Endothelial cell of umbilical vein (primary cell): Measurements from ENCODE around the gene DIDO1. TPM values are rescaled to one million over a fixed set of nuclear protein-coding genes. Genes with fewer than 3 reads are reported as not detected.

Experiments
- BruUV-seq: library from RNA; stranded (reverse); fragments of 400-500 nt; replicated peaks from 2 replicates; lab custom pipeline; 2021; lab: Mats Ljungman, UMichigan
- CTCF ChIA-PET: fragments of 300-600, 350-600 bp; sonication (Branson Sonifier 250); formaldehyde crosslinking; loops from one replicate; lab custom pipeline; 2021; ENCODE audit warnings: antibody characterized with exemption, inconsistent platforms; lab: Charles Lee
- POLR2A ChIA-PET: fragments of 300-600, 350-600 bp; sonication (Branson Sonifier 250); formaldehyde crosslinking; loops from one replicate; lab custom pipeline; 2021; ENCODE audit warnings: antibody characterized with exemption, inconsistent platforms; lab: Charles Lee
- DNase-seq: peaks from one replicate; pipeline ENCODE4 v3.0.0-alpha.2; 2011; ENCODE audit warnings: low read depth, low spot score
- FAIRE-seq: peaks from 2 replicates; lab custom pipeline; 2011; peaks lifted over from hg19 to GRCh38; lab: Jason Lieb, UNC
- H2AFZ ChIP-seq: 2 replicates; pipeline ENCODE4 v1.6.0; 2012; ENCODE audit warnings: low read depth, low read length, control low read depth, inconsistent platforms
- H3K27ac ChIP-seq: 2 replicates; pipeline ENCODE4 v1.5.1; 2011; ENCODE audit warnings: low read depth, mild to moderate bottlenecking, control low read depth, low read length, moderate library complexity; ENCODE audit not compliant: insufficient read depth
- H3K27me3 ChIP-seq, 2 experiments: 2 replicates each; pipeline versions ENCODE4 v1.6.0 to v1.6.1; 2011; ENCODE audit warnings: low read length in 2 of 2, mixed read lengths in 1 of 2; ENCODE audit not compliant: control insufficient read depth in 2 of 2, insufficient read depth in 2 of 2
- H3K36me3 ChIP-seq, 2 experiments: 2 replicates in 1 of 2; 3 replicates in 1 of 2; pipeline ENCODE4 v1.5.1; 2011; ENCODE audit warnings: low read length in 2 of 2, mild to moderate bottlenecking in 1 of 2, moderate library complexity in 1 of 2; ENCODE audit not compliant: control insufficient read depth in 2 of 2, insufficient read depth in 2 of 2; ENCODE audit errors: extremely low read depth in 1 of 2
- H3K4me1 ChIP-seq: 3 replicates; pipeline ENCODE4 v1.5.1; 2011; ENCODE audit warnings: mild to moderate bottlenecking, low read length; ENCODE audit not compliant: control insufficient read depth, insufficient read depth; ENCODE audit errors: extremely low read depth
- H3K4me2 ChIP-seq: 2 replicates; pipeline ENCODE4 v1.6.1; 2011; ENCODE audit warnings: low read length, control low read depth, mixed read lengths; ENCODE audit not compliant: insufficient read depth
- H3K4me3 ChIP-seq, 3 experiments: fragments of 200-600 bp in 1 of 3; sonication (generic), shearing (Covaris generic) in 1 of 3; replicated peaks in 1 of 3; 2 replicates each; pipeline ENCODE4 v1.5.1; 2011 to 2016; ENCODE audit warnings: control low read depth in 3 of 3, low read length in 3 of 3, mild to moderate bottlenecking in 2 of 3, inconsistent platforms in 1 of 3, low read depth in 1 of 3, moderate library complexity in 1 of 3; ENCODE audit not compliant: insufficient read depth in 1 of 3
- H3K79me2 ChIP-seq: 2 replicates; pipeline ENCODE4 v1.6.0; 2012; ENCODE audit warnings: low read length, inconsistent platforms; ENCODE audit not compliant: control insufficient read depth, insufficient read depth
- H3K9ac ChIP-seq: replicated peaks from 2 replicates; pipeline ENCODE3; 2011; ENCODE audit warnings: low read length, control low read depth; ENCODE audit not compliant: insufficient read depth; ENCODE audit errors: extremely low read depth
- H3K9me1 ChIP-seq: replicated peaks from 3 replicates; pipeline ENCODE4 v1.6.0; 2011; ENCODE audit warnings: mild to moderate bottlenecking, low read length; ENCODE audit not compliant: control insufficient read depth, insufficient read depth; ENCODE audit errors: extremely low read depth
- H3K9me3 ChIP-seq: replicated peaks from 2 replicates; pipeline ENCODE4 v1.5.1; 2012; ENCODE audit warnings: low read length, inconsistent platforms; ENCODE audit not compliant: control insufficient read depth, insufficient read depth
- H4K20me1 ChIP-seq: replicated peaks from 2 replicates; pipeline ENCODE3; 2011; ENCODE audit warnings: mild to moderate bottlenecking, low read length; ENCODE audit not compliant: control insufficient read depth, insufficient read depth; ENCODE audit errors: extremely low read depth
- CTCF ChIP-seq, 2 donors: IDR thresholded peaks; 1 replicate in 1 of 2; 2 replicates in 1 of 2; pipeline ENCODE4 v1.5.1; 2011; ENCODE audit warnings: low read length in 2 of 2, mild to moderate bottlenecking in 2 of 2, moderate library complexity in 2 of 2, control low read depth in 1 of 2, inconsistent platforms in 1 of 2, low read depth in 1 of 2; ENCODE audit not compliant: insufficient read depth in 1 of 2; ENCODE audit errors: extremely low read depth in 1 of 2
- EZH2 ChIP-seq: IDR thresholded peaks from 2 replicates; pipeline ENCODE4 v1.6.1; 2012; ENCODE audit warnings: borderline replicate concordance, low read depth, mild to moderate bottlenecking, moderate library complexity, low read length, inconsistent platforms; ENCODE audit not compliant: severe bottlenecking
- FOS ChIP-seq: IDR thresholded peaks from 2 replicates; pipeline ENCODE4 v1.6.1; 2011; ENCODE audit warnings: mild to moderate bottlenecking, low read length, moderate library complexity, borderline replicate concordance; ENCODE audit not compliant: insufficient read depth
- GATA2 ChIP-seq: IDR thresholded peaks from 2 replicates; pipeline ENCODE4 v1.7.0; 2011; ENCODE audit warnings: low read depth, mild to moderate bottlenecking, moderate library complexity, mixed read lengths, low read length; ENCODE audit not compliant: insufficient read length, insufficient read depth
- JUN ChIP-seq: IDR thresholded peaks from 2 replicates; pipeline ENCODE4 v1.6.1; 2011; ENCODE audit warnings: borderline replicate concordance, low read depth; ENCODE audit not compliant: insufficient read length, insufficient read depth
- MAX ChIP-seq: IDR thresholded peaks from 2 replicates; pipeline ENCODE4 v1.6.1; 2011; ENCODE audit not compliant: insufficient read depth, insufficient read length
- MYC ChIP-seq: IDR thresholded peaks from one replicate; pipeline ENCODE4 v1.6.1; 2011; ENCODE audit warnings: mild to moderate bottlenecking, low read depth, low read length
- POLR2A ChIP-seq: IDR thresholded peaks from 2 replicates; pipeline ENCODE4 v1.6.1; 2012; ENCODE audit warnings: low read depth, mild to moderate bottlenecking, control low read depth, low read length
- POLR2AphosphoS5 ChIP-seq: IDR thresholded peaks from 2 replicates; pipeline ENCODE4 v1.6.1; 2012; ENCODE audit warnings: low read depth, mild to moderate bottlenecking, control low read depth, low read length, moderate library complexity; ENCODE audit not compliant: insufficient read depth
- dilution Hi-C: fragments of 300-500 bp; cut with MboI; formaldehyde crosslinking; loops from one replicate; pipeline ENCODE4 v1.15.0; 2019; ENCODE audit warnings: low sequenced_read_pairs; ENCODE audit not compliant: extremely low pct_ligation_motif_present
- intact Hi-C: fragments of 100-400 bp; cut with micrococcal nuclease; formaldehyde crosslinking; loops from one replicate; pipeline ENCODE4 v1.10.0; 2022
- polyA plus RNA-seq, 4 experiments: library from polyadenylated mRNA; depleted of rRNA in 3 of 4; stranded (reverse) in 3 of 4; unstranded in 1 of 4; fragments of >200 nt; gene quantifications; 2 replicates each; pipeline versions ENCODE4 v1.2.1 to v1.2.3, GENCODE V29; 2011 to 2012; ENCODE audit warnings: missing spikeins in 1 of 4
- total RNA-seq: library from RNA; stranded (reverse); gene quantifications from 2 replicates; pipeline ENCODE4 v1.2.3, GENCODE V29; 2021

The DIDO1 gene
- total and polyA plus RNA-seq, 2 donors (not counting 3 experiments of a cell fraction or from before 2014, with no cell fraction given), result 22.1 to 51.2 TPM

GRCh38 chr20:62947532-62948300, 21.4 kb upstream of the DIDO1 start:
- ChIA-PET CTCF (interaction anchor here (0.6 to 1.6 kb wide), 4 partner anchors 9 to 568 kb away, joined by 3 to 6 read pairs (median 4); partner anchors contain the start of gene GID8), POLR2A (no interaction called here)
- no peak for FAIRE-seq
- TF ChIP-seq EZH2, result no peak
- no peak for TF ChIP-seq JUN
- no peak for TF ChIP-seq GATA2
- DNase-seq, result no peak
- Histone ChIP-seq H3K9me3 (no peaks in the 10 kb centered on the region), H3K4me1 (peaks cover 4% of the 10 kb centered on the region), H3K27ac (no peak overlapping the region), H3K4me2 (no peak overlapping the region), H3K79me2 (peaks cover 9% of the 10 kb centered on the region), H3K4me3 (no peak overlapping the region), H3K36me3 (peaks cover 8 to 44% of the 10 kb centered on the region in 2 experiments), H3K9ac (no peak overlapping the region), H3K27me3 (no peaks in the 10 kb centered on the region), H4K20me1 (no peaks in the 10 kb centered on the region), H2AFZ (no peak overlapping the region), H3K9me1 (no peaks in the 10 kb centered on the region)
- dilution Hi-C loops (no loop called here), intact Hi-C loops (no loop called here)
- no TSS peak for BruUV-seq

- intact Hi-C loops, result no loop called here
- no peak overlapping the region for H2AFZ ChIP-seq
- no peaks in the 10 kb centered on the region for H3K9me3 ChIP-seq
- H3K4me2 ChIP-seq, result no peak overlapping the region
- ChIA-PET CTCF (no interaction called here), POLR2A (no interaction called here)
- DNase-seq, result no peak
- peak; percentile 40 for FAIRE-seq
- no peaks in the 10 kb centered on the region for H3K27me3 ChIP-seq
- no peak overlapping the region for H3K4me3 ChIP-seq
- BruUV-seq, result no TSS peak
- no peaks in the 10 kb centered on the region for H3K4me1 ChIP-seq
- no peak for TF ChIP-seq POLR2AphosphoS5
- TF ChIP-seq EZH2, result no peak
- no peak for TF ChIP-seq JUN
- TF ChIP-seq MYC, result no peak
- TF ChIP-seq MAX, result no peak
- TF ChIP-seq GATA2, result no peak
- TF ChIP-seq POLR2A, result no peak
- TF ChIP-seq FOS, result no peak
- no peak for TF ChIP-seq CTCF (IDR thresholded peaks at IDR 0.05; ENCODE audit: extremely low read depth in 1 of 2, insufficient read depth in 1 of 2, low read depth in 1 of 2, low read length in 2 of 2)
- dilution Hi-C loops, result no loop called here
- peaks cover 4% of the 10 kb centered on the region for H3K79me2 ChIP-seq
- no peaks in the 10 kb centered on the region for H3K9me1 ChIP-seq
- no peaks in the 10 kb centered on the region for H4K20me1 ChIP-seq
- no peak overlapping the region for H3K9ac ChIP-seq
- peaks cover 8 to 44% of the 10 kb centered on the region in 2 experiments for H3K36me3 ChIP-seq
- H3K27ac ChIP-seq, result no peak overlapping the region
Observed at GRCh38 chr20:62946918-62947317, 20.6 kb upstream of the DIDO1 start.
